ENCODE results near the gene ADGRE2. TPM values are rescaled to one million over a fixed set of nuclear protein-coding genes. Genes with fewer than 3 reads are reported as not detected.
"Not testable (repeated sequence)": the region's sequence is repeated elsewhere in the genome, so short reads cannot be mapped to it uniquely, and the experiment has no call there.

Gene ADGRE2
- total and polyA plus RNA-seq, 2 donors (not counting 3 experiments of a cell fraction or from before 2014, with no cell fraction given) = not detected

DNA sequence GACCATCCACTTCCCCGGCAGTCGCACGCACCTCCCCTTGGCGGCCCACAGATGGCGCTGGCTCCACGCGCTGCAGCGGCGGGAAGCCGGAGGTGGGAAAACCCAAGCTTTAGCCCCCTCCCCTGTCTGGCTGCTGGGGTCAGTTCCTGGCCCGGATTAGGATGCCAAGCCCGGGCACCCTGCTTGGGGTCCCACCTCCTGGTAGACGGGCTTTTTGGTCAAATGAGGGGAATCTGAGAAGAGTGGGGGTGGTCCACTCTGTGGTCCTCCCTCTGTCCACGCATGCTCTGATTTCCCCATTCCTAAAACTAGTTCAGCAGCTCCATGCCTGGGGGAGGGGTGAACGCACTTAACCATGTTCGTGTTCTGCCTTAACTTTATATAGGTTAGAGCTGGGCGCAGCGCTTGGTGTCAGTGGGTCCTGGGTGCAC lies 8.1 kb upstream of the ADGRE2 start:
- DNase-seq (ENCODE audit: low read depth, low spot score) (no peak), FAIRE-seq (no peak)
- Histone ChIP-seq H3K4me2 (ENCODE audit: insufficient read depth, low read length) (no peak overlapping the region), H3K9me3 (replicated peaks; ENCODE audit: control insufficient read depth, insufficient read depth, low read length) (no peaks in the 10 kb centered on the region), H3K4me1 (ENCODE audit: control insufficient read depth, extremely low read depth, insufficient read depth, low read length) (no peaks in the 10 kb centered on the region), H4K20me1 (replicated peaks; ENCODE audit: control insufficient read depth, extremely low read depth, insufficient read depth, low read length) (no peaks in the 10 kb centered on the region), H3K9me1 (replicated peaks; ENCODE audit: control insufficient read depth, extremely low read depth, insufficient read depth, low read length) (no peaks in the 10 kb centered on the region), H3K9ac (replicated peaks; ENCODE audit: extremely low read depth, insufficient read depth, low read length) (no peak overlapping the region), H3K4me3 (replicated peaks in 1 of 3; ENCODE audit: insufficient read depth in 1 of 3, low read depth in 1 of 3, low read length in 3 of 3) (no peak overlapping the region), H2AFZ (ENCODE audit: low read depth, low read length) (no peak overlapping the region), H3K27me3 (ENCODE audit: control insufficient read depth in 2 of 2, insufficient read depth in 2 of 2, low read length in 2 of 2) (no peaks in the 10 kb centered on the region), H3K79me2 (ENCODE audit: control insufficient read depth, insufficient read depth, low read length) (no peaks in the 10 kb centered on the region), H3K36me3 (ENCODE audit: control insufficient read depth in 2 of 2, extremely low read depth in 1 of 2, insufficient read depth in 2 of 2, low read length in 2 of 2) (no peaks in the 10 kb centered on the region), H3K27ac (ENCODE audit: insufficient read depth, low read depth, low read length) (no peak overlapping the region)
- POLR2A ChIA-PET = no interaction called here
- BruUV-seq (replicated peaks) = no TSS peak
- CTCF ChIA-PET = interaction anchor here (0.6 to 0.8 kb wide), 5 partner anchors 12 to 1572 kb away, joined by 3 to 4 read pairs (median 4); no protein-coding TSS in a partner anchor
- dilution Hi-C loops (cut with MboI; ENCODE audit: extremely low pct_ligation_motif_present, low sequenced_read_pairs) = no loop called here
- intact Hi-C loops (cut with micrococcal nuclease) = no loop called here
- TF ChIP-seq JUN (IDR thresholded peaks at IDR 0.05; ENCODE audit: borderline replicate concordance, insufficient read depth, insufficient read length, low read depth) (no peak), GATA2 (IDR thresholded peaks at IDR 0.05; ENCODE audit: insufficient read depth, insufficient read length, low read depth, low read length) (no peak)
- TF ChIP-seq, protein P1, sequence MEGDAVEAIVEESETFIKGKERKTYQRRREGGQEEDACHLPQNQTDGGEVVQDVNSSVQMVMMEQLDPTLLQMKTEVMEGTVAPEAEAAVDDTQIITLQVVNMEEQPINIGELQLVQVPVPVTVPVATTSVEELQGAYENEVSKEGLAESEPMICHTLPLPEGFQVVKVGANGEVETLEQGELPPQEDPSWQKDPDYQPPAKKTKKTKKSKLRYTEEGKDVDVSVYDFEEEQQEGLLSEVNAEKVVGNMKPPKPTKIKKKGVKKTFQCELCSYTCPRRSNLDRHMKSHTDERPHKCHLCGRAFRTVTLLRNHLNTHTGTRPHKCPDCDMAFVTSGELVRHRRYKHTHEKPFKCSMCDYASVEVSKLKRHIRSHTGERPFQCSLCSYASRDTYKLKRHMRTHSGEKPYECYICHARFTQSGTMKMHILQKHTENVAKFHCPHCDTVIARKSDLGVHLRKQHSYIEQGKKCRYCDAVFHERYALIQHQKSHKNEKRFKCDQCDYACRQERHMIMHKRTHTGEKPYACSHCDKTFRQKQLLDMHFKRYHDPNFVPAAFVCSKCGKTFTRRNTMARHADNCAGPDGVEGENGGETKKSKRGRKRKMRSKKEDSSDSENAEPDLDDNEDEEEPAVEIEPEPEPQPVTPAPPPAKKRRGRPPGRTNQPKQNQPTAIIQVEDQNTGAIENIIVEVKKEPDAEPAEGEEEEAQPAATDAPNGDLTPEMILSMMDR (IDR thresholded peaks at IDR 0.05; ENCODE audit: extremely low read depth in 1 of 2, insufficient read depth in 1 of 2, low read depth in 1 of 2, low read length in 2 of 2) = peak; percentile 53 to 77

DNA sequence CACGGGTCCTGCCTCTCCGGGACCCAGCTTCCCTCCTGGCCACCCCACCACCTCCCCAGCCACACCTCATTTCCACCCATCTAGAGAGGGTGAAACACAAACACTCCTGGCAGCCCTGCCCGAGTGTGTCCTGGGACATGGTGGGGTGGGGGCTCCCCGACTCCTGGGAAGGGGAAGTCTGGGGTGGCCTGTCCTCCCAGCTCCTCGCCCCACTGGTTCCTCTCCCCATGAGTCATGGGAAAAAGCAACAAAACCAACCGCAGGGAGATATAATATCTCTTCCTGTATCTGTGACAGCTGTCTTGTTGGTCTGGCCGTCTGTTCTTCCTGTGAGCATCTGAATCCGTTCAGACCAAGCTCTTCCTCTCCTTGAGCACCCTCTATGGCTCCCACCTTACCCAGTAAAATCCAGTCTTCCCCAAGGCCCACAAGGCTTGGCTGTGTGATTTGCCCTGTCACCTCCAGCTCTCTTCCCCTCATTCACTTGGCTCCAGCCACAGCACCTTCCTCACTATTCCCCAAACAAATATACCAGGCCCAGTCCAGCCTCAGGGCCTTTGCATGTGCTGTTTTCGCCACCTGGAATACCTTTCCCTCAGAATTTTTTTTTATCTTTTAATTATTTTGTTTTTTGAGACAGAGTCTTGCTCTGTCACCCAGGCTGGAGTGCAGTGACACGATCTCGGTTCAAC lies 6.9 kb upstream of the ADGRE2 start:
- H3K27me3 ChIP-seq (ENCODE audit: control insufficient read depth in 2 of 2, insufficient read depth in 2 of 2, low read length in 2 of 2); H3K4me3 ChIP-seq (replicated peaks in 1 of 3; ENCODE audit: insufficient read depth in 1 of 3, low read depth in 1 of 3, low read length in 3 of 3); H3K36me3 ChIP-seq (ENCODE audit: control insufficient read depth in 2 of 2, extremely low read depth in 1 of 2, insufficient read depth in 2 of 2, low read length in 2 of 2); DNase-seq (ENCODE audit: low read depth, low spot score); H3K4me2 ChIP-seq (ENCODE audit: insufficient read depth, low read length); H3K9me3 ChIP-seq (replicated peaks; ENCODE audit: control insufficient read depth, insufficient read depth, low read length); POLR2A ChIA-PET; CTCF ChIA-PET; BruUV-seq (replicated peaks); H3K4me1 ChIP-seq (ENCODE audit: control insufficient read depth, extremely low read depth, insufficient read depth, low read length); intact Hi-C loops (cut with micrococcal nuclease); H2AFZ ChIP-seq (ENCODE audit: low read depth, low read length); FAIRE-seq; H3K9ac ChIP-seq (replicated peaks; ENCODE audit: extremely low read depth, insufficient read depth, low read length); H3K27ac ChIP-seq (ENCODE audit: insufficient read depth, low read depth, low read length); H3K79me2 ChIP-seq (ENCODE audit: control insufficient read depth, insufficient read depth, low read length); dilution Hi-C loops (cut with MboI; ENCODE audit: extremely low pct_ligation_motif_present, low sequenced_read_pairs); H3K9me1 ChIP-seq (replicated peaks; ENCODE audit: control insufficient read depth, extremely low read depth, insufficient read depth, low read length); H4K20me1 ChIP-seq (replicated peaks; ENCODE audit: control insufficient read depth, extremely low read depth, insufficient read depth, low read length): not testable (repeated sequence)

DNA sequence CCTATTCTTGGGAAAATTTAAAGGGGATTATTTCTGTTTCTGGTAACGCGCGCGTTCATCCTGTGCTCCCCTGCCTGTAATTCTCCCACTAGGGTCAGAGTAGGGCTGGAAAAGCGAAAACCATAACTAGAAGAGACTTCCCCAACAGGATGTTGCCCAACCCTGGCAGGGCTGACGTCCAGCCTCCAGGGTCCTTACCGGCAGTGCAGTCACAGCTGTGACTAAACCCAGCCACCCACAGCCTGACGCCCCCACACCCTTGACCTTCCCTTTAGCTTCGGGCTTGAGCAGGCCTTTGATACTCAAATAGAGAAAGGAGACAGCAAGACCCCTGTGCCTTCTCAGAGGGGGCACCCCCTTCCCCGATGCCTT lies 6.4 kb upstream of the ADGRE2 start:
- H2AFZ ChIP-seq (ENCODE audit: low read depth, low read length); H3K9ac ChIP-seq (replicated peaks; ENCODE audit: extremely low read depth, insufficient read depth, low read length); H3K79me2 ChIP-seq (ENCODE audit: control insufficient read depth, insufficient read depth, low read length); H3K9me1 ChIP-seq (replicated peaks; ENCODE audit: control insufficient read depth, extremely low read depth, insufficient read depth, low read length); CTCF ChIA-PET; BruUV-seq (replicated peaks); H3K4me3 ChIP-seq (replicated peaks in 1 of 3; ENCODE audit: insufficient read depth in 1 of 3, low read depth in 1 of 3, low read length in 3 of 3); H3K27me3 ChIP-seq (ENCODE audit: control insufficient read depth in 2 of 2, insufficient read depth in 2 of 2, low read length in 2 of 2); intact Hi-C loops (cut with micrococcal nuclease); H3K9me3 ChIP-seq (replicated peaks; ENCODE audit: control insufficient read depth, insufficient read depth, low read length); FAIRE-seq; H3K4me2 ChIP-seq (ENCODE audit: insufficient read depth, low read length); H3K27ac ChIP-seq (ENCODE audit: insufficient read depth, low read depth, low read length); dilution Hi-C loops (cut with MboI; ENCODE audit: extremely low pct_ligation_motif_present, low sequenced_read_pairs); H4K20me1 ChIP-seq (replicated peaks; ENCODE audit: control insufficient read depth, extremely low read depth, insufficient read depth, low read length); POLR2A ChIA-PET; H3K4me1 ChIP-seq (ENCODE audit: control insufficient read depth, extremely low read depth, insufficient read depth, low read length); DNase-seq (ENCODE audit: low read depth, low spot score); H3K36me3 ChIP-seq (ENCODE audit: control insufficient read depth in 2 of 2, extremely low read depth in 1 of 2, insufficient read depth in 2 of 2, low read length in 2 of 2): not testable (repeated sequence)

Measured in endothelial cell of umbilical vein (primary cell).